ENCODE results near the gene TTC8. TPM values are rescaled to one million over a fixed set of nuclear protein-coding genes. Genes with fewer than 3 reads are reported as not detected.

The TTC8 gene
- total and polyA plus RNA-seq, 4 experiments from 2014 or later: 1.2 to 1.5 (median 1.5) TPM

DNA sequence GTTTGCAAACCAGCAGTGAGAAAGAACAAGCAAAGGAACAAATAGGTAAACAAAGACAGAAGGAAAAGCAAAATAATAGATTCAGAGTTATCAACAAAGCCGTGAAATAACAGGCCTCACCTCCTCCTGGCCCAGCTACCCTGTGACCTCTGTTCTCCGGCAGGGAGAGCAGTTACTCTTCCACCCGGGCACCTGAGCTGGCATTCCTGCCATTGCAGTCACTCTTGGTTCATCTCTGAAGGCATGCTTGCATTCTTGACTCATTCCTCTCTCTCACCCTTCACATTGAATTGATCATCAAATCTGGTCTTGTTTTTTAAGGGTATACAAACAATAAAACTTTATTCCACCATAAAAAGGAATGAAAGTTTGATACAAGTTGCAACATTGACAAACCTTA lies 95.1 kb downstream of the TTC8 start:
- Histone ChIP-seq H3K27me3 (ENCODE audit: insufficient read depth, low read length) (no peaks in the 10 kb centered on the region), H3K4me1 (ENCODE audit: insufficient read depth, low read length) (no peaks in the 10 kb centered on the region), H3K4me3 (ENCODE audit: low read length in 2 of 2) (no peak overlapping the region), H3K36me3 (ENCODE audit: insufficient read depth, low read length) (no peaks in the 10 kb centered on the region), H3K27ac (ENCODE audit: low read depth, low read length) (no peak overlapping the region), H3K9me3 (ENCODE audit: control insufficient read depth in 1 of 2, low read length in 2 of 2) (no peaks in the 10 kb centered on the region)
- Mint-ChIP-seq H3K9me3 (peaks cover 0 to 6% (median 3%) of the 10 kb centered on the region in 8 donors), H3K36me3 (no peaks in the 10 kb centered on the region), H3K27me3 (peaks cover 12 to 15% of the 10 kb centered on the region in 2 donors), H3K4me1 (no peaks in the 10 kb centered on the region), H3K4me3 (no peak overlapping the region), H3K27ac (no peak overlapping the region)
- ChIA-PET CTCF (ENCODE audit: partially characterized antibody) (no interaction called here), POLR2A (ENCODE audit: partially characterized antibody) (no interaction called here)
- intact Hi-C loops (cut with micrococcal nuclease): no loop called here
- no peak for DNase-seq

Other genes starting within 250 kb of the TTC8 start
- 1 to 10 TPM; 5.5 to 5.6 TPM for gene EML5, start 31.7 kb upstream of the TTC8 start, total RNA-seq
- gene EML5, start 31.7 kb upstream of the TTC8 start, polyA plus RNA-seq: under 1 TPM; 0.46 to 0.79 TPM

Measured in CD4-positive, alpha-beta memory T cell (primary cell).